Stimulated activated CD8-positive, alpha-beta memory T cell treated with anti-CD3 and anti-CD28 coated beads, Interleukin-7, amount 100 ng/mL, for 48 hours (primary cell): Measurements from ENCODE around the gene UNC13D.
A peak's percentile ranks its signal among the peaks of the same experiment; 100 is the strongest.
"Not testable (repeated sequence)": the region's sequence is repeated elsewhere in the genome, so short reads cannot be mapped to it uniquely, and the experiment has no call there.

Experiments
- DNase-seq, 2 donors: peaks; one replicate each; pipeline ENCODE4 v3.0.0-alpha.2; 2020; ENCODE audit warnings: low read depth in 1 of 2; ENCODE audit errors: extremely low read depth in 1 of 2

The UNC13D gene

DNA sequence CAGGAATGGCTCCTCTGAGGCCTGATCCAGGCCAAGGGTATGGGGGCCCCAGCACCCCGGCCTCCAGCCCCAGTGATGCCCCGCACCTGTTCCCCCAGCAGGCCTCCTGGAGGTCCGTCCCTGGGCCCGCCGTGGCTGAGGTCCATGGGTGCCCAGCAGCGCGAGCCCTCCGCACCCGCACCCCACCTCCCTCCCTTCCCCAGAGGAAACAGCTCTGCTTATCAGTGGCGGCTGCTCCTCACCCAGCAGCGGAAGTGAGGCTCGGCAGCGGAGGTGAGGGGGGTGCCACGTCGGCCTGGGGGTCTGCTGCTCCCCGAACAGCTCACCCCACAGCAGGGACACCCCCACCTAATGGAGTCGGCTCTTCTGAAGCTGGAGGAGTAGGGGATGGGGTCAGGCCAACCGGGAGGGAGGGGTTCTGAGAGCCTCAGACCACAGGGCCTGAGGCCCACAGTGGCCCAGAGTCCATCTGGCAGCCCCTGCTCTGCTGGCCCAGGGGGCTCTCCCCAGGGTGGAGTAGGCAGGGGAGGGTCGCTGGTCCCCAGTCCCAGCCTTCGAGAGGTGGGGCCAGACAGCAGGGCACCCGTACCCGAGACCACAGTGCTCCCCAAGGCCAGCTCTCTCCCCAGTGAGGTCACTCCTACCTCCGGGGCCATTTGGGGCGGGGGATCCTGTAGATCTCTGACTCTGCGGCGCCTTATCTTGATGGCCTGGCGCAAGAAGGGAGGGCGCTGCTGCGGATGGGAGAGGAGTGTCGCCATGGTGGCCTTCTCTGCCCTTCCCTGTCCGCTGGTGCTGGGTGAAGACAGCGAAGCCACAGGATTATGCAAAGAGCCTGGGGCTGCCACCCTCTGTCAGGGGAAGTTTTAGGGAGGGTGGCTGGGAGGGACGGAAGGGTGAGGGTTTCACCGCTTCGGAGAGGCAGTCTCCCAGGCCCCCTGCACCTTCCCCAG is at the start of gene UNC13D:
UNC13D (minus strand) TSS at position 828 of the 953 bp plus-strand sequence; CDS start at position 761, 67 bp downstream.
- peak in 1 of 2 donors; percentile 37 for DNase-seq

DNA sequence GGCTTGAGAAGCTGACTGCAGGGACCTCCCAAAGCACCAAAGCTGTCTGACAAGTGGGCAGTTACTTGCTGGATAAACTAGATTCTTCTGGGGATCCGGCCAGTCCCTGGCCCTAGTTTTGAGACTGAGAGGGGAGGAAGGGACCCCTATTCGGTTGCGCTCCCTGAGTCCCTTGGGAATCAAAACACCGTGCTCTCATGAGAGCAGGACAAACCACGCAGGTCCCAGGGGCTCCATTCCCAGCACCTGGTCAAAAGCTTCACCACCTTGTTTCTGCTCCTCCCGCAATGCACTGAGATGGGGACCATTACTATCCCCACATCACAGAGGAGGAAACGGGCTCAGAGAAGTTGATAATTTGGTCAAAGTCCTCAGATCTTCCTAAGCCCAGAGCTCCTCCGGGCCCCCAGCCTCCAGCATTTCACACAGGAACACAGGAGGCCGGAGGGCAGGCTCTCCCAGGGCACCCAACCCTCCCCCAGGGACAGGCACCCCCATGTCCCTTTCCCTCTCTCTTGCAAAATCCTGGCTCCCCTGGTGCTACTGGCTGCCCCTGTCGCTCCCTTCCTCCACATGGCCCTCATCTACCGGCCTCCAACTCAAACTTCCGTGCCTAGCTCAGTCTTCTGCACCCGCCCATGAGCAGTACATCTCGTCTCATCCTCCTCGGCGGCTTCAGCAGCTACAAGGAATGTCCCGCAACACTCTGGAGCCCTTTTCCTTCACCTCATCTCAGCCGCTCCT is 49.3 kb upstream of the UNC13D start:
- no peak for DNase-seq

DNA sequence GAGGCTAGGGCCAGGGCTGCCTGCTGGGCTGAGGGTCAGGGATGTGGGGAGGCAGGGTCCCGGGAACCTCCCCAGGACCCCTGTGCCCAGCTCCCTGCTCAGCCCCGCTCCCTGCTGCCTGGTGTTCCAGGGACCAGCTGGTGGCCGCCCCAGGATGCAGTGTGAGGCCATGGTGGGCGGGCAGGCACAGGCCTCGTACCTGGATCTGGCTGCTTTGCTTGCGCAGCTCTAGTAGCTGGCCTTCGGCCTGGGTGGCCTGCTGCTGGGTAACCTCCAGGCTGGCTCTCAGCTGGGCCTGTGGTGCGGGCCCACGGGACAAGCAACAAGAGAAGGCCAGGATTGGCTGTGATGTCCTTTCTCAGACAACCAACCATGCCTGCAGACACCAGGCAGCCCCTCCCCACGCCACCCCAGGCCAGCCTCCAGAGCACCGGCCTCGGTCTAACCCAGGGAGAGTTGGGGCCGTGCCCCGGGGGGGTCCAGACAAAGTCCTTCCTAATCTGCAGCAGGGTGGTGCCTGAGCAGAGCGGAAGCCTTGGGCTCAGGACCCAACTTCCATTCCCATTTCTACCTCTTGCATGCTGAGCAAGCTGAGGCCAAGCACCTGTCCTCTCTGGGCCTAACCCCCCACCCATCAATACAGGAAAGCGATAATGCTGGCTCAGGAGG is 48.5 kb upstream of the UNC13D start:
- DNase-seq: no peak

DNA sequence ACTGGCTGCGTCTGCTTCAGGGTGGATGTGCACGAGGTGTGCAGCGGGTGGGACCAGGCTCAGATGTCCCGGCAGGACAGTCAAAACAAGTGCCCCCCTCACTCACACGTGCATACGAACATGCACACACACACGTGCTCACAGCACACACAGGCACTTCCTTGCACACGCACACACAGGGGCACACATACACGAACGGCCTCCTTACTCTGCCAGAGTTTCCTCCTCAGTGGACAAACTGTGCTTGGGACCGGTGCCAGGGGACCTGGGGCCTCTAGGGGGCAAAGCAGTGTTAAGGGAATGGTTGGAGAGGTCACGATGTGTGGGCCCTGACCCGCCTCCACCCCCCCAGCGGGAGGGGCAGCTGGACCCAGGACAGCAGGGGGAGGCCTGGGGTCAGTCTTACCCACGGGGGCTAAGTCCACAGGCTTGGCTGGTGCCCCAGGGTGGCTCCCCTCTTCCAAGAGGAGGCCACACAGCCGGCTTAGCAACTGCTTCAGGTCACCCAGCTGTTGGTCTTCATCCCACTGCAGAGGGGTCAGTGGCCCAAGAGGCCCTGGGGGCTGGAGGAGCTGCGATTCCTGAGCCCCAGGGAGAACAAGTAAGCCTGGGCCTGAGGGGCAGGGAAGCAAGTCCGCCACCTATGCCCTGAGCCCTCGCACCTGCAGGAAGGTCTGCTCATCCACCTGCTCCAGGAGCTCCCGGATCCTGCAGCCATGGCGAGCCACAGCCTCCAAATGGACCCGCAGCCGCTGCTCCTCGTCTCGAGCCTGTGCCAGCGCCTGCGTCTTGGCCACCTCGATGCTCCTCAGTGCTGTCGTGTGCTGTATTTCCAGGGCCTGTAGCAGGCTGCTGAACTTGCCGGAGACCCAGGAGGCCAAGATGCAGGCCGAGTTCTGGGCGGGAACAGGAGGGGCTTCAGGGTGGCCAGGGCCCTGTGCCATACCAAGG is 47.7 kb upstream of the UNC13D start:
- DNase-seq: no peak

DNA sequence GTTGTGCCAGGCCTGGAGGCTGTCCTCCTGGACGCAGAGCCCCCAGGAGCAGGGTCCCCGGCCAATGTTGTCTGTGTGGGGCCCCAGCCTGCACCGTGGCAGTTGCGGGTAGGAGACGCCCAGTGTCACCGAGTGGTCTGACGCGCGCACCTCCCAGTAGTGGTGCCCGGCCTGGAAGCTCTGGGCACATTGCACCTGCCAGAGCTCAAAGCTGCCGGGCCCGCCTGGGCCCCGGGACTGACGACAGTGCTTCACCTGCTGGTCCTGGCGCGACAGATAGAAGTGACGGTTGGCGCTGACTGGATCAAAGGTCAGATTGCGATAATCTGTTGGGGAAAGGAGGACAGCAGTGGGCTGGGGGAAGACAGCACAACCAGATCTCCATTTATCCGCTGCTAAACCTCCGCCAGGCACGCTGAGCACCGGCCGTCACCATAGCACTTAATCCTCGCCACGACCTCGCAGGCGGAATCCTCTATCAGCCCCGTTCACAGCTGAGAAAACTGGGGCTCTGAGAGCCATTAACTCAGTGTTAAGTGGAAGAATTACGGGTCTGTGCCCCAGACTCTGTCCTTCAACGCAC is 46.9 kb upstream of the UNC13D start:
- DNase-seq: no peak

DNA sequence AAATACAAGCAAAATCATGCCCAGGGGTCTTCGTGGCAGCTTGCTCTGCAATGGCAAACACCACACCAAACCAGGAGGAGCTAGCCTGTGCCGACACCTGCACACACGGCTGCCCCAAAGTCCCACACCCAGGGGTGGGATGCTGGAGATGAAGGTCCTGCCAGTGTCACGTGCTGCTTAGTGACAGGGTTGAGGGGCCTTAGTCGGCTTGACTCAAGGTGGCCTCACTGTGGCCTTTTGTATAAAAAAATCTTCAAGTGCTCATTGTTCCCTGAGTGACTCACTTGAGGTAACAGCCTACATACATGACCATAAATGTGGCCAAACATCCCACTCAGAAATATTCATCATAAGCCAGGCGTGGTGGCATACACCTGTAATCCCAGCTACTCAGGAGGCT is 45.2 kb upstream of the UNC13D start:
- no peak for DNase-seq

DNA sequence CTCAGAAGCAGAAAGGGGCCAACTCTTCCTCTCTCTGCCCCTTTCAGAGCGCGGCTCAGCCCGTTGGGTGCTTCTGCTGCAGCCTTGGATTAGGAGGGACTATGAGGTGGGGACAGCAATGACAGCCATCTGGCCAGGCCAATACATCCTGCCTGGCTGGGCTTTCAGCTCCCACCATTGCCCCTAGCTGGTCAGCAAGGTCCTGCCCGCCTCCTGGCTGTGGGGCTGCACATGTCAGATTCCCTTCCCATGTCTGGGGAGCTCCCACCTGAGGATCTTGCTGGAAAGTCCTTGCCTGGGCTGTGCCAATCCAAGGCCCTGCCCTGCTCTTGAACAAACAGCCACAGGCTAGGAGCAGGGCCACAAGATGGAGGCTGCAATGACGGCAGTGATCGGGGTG is 44.3 kb upstream of the UNC13D start:
- no peak for DNase-seq

DNA sequence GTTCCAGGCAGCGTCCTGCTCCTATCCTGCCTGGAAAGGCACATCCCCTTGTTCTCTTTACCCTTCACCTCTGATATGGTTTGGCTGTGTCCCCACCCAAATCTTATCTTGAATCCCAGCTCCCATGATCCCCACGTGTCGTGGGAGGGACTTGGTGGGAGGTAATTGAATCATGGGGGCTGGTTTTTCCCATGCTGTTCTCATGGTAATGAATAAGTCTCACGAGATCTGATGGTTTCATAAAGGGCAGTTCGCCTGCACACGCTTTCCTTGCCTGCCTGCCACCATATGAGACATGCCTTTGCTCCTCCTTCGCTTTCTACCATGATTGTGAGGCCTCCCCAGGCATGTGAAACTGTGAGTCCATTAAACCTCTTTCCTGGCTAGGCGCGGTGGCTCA is 41.7 kb upstream of the UNC13D start:
- DNase-seq: not testable (repeated sequence)

DNA sequence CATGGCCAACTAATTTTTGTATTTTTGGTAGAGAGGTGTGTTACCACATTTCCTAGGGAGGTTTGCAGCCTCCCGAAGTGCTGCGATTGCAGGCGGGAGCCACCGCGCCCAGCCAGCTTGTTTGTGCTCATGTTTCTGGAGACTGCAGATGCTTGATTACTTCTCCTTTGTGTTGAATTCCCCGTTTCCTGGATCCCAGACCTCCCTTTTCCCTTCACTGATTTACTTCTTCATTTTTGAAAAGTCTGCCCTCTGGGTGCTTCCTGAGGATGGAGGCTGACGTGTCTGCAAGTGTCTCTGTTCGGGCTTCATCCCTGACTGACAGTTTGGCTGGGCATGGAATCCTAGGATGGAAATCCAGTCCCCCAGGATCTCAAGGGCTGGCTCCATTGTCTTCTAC is 41.2 kb upstream of the UNC13D start:
- DNase-seq: no peak

DNA sequence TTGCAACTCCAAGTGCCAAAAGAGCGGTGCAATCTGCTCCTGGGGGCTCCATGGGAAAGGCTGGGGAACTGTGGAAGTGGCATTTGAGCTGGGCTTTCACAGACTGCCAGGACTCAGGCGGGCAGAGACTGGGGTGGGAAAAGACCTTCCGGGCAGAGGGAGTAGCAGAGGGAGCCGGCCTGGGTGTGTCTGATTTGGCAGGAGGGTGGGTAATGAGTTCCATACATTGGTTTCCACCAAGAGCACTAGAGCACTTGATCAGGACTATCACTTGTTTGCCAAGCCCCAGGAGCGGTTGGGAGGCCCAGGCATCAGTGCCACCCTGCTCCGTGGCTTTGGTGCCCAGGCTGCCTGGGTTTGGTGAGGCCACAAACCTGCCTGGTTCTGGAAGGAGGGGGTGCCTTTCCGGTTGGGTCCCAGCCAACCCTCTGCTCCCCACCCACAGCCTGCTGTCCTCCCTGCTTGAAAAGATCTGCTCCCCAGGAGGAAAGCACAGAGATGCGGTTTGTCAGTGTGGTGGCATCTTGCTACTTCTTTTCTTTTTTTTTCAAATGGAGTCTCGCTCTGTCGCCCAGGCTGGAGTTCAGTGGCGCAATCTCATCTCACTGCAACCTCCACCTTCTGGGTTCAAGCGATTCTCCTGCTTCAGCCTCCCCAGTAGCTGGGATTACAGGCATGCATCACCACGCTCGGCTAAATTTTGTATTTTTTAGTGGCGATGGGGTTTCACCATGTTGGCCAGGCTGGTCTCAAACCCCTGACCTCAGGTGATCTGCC is 37.7 kb upstream of the UNC13D start:
- no peak for DNase-seq

DNA sequence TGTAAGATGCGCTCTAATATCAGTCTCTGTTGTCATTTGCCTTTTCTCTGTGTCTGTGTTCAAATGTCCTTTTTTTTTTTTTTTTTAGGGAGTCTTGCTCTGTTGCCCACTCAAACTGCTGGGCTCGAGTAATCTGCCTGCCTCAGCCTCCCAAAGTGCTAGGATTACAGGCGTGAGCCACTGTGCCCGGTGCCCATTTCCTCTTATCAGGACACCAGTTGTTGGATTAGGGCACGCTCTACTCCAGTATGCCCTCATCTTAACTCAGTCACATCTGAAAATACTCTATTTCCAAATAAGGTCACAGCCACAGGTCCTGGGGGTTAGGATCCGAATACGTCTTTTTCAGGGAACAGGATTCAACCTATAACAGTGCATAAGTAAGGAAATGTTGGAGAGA is 36.1 kb upstream of the UNC13D start:
- no peak for DNase-seq

DNA sequence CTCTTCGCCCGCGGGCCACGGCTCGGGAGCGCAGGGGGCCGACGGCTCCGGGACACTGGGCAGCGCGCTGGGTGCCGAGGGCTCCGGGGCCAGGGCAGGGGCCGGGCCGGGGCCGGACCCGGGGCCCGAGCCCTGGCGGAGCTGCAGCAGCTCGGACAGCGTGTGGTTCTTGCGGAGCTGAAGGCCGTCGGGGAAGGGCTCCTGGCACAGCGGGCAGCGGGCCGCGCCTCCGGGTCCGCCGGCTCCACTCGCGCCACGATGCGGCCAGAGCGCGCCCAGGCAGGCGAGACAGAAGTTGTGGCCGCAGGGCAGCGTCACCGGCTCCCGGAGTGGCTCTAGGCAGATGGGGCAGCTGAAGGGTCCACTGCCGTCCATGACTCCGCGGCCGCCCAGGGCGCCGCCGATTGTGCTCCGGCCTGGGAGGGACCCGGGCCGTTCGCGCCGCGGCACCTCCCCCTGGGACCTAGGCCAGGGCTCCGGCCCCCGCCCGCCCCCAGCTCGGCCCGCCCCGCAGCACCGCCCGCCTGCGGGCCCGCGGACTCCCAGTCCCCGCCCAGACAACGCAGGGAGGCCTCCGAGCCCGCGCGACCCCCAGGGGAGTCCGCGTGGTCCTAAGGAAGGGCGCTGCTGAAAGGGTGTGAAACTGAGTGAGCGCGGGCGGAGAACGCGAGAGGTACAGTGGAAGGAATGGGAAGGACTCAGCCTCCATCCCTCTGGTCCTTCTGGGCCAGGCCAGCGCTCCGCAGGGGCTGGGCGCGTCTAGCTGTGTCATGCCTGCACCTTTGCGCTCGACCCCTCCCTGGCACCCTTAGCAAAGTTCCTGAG is 34.2 kb upstream of the UNC13D start, which contains the start of gene TRIM47:
TRIM47 (minus strand) TSS at position 408 of the 825 bp plus-strand sequence; CDS start at position 375, 33 bp downstream.
- DNase-seq: no peak

DNA sequence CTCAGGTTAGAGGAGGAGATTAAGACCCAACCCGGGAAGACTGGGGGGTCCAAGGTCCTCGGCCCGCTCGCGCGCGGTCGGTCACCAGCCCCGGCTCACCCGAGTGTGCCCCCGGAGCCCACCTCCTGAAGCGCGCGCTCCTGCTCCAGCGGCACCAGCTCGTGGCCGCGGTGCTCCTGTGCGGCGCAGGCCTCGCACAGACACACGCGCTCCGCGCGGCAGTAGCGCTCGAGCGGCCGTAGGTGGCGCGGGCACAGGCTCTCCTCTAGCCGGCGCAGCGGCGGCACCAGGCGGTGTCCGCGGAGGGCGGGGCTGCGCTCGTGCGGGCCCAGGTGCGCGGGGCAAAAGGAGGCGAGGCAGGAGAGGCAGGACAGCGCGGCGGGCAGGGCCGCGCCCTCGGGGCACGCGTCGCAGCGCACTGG is 33.6 kb upstream of the UNC13D start:
- DNase-seq: peak in 1 of 2 donors; percentile 47

DNA sequence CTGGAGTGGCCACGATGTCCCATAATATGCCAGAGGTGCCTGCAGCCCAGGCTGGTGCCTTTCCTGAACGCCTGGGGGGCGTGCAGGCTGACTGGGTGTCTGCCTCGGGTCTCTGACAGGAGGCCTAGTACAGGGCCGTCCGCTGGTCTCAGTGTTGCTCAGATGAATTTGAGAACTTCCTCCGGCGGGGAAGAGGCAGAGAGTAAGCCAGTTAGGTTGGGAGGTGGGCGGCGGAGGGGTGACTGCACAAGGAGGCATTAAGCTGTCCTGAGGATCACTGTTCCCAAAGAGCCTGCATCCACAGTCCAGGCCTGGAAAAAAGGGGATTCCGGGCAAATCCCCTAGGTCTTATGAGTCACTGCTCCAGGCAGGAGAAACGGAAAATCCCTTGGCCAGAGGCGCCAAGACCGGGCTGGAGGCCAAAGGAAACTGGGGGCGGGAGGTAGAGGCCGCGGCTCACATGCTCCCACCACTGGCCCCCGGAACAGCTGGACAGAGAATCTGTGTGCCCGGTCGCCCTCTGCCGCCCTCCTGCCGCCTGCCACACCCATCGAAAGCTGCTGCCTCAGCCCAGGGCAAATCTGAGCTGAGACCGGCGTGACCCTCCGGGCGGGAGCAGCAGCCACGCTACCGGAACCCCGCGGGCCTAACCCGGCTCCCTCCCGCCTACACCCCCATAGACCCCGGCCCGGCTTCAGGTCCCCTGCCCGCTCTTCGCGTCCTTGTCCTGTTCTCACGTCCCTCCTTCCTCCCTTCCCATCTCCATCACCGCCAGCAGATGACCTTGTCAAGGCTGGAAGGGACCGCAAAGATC is 32.9 kb upstream of the UNC13D start:
- DNase-seq: no peak

DNA sequence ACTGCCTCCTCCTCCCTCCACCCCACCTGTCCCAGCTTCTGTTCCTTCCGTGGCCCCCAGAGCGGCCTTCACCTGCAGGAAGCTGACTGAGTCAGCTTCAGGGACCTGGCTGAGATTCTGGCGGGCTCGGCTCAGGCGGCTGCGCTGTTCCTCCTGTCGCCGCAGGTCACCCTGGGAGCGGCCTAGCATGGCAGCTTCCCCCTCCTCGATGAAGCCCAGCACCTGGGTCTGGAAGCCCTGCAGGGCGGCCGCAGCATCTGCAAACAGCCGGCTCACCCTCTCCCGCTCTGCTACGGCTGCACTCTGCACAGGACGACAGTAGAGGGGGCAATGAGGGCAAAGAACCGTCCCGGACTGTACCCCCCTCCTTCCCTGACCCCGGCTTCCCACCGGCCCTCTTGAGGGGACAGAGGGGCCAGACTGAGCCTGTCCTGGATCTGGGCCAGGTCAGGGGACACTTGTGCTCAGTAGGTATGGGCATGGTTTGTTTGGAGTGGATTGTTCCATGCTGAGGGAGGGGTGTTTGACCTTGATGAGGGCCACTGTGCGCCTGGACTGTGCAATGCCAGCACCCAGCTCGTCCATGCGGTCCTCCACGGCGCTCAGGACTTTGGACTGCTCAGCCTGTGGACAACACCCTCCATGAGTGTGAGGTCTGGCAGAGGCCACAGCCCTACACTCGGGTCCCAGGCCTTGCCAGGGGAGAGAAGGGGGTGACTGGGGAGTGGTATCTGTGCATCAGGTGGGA is 32.2 kb upstream of the UNC13D start:
- peak in 1 of 2 donors; percentile 79 for DNase-seq

DNA sequence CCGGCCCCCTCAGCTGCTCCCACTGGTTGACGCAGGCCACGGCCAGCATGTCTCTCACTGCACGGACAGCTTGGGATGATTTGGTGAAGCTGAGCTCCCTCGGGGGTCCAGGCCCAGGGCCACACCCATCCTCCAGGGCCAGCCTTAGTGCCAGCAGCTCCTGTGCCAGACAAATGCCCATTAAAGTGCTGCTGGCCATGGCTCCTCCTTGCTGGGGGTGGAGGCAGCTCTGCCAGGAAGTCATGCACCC is 31.7 kb upstream of the UNC13D start:
- no peak for DNase-seq
